ENCODE results near the gene TMEM126B. TPM values are rescaled to one million over a fixed set of nuclear protein-coding genes. Genes with fewer than 3 reads are reported as not detected.
A peak's percentile ranks its signal among the peaks of the same experiment; 100 is the strongest.

Gene TMEM126B
- 10 to 100 TPM; 40.2 to 63.2 (median 47.0) TPM for total RNA-seq

GRCh38 chr11:85627998-85628770, at the start of gene TMEM126B:
Gene TMEM126B (plus strand): TSS chr11:85628593. CDS start chr11:85628608, 15 bp downstream.
- peak within 1 kb of the TSS; percentile 78 to 79 for H3K4me3 ChIP-seq
- no peaks in the 10 kb centered on the region for H3K9me3 ChIP-seq
- peak within 1 kb of the TSS; percentile 91 to 96 (median 95) for H3K27ac ChIP-seq
- 0% methylated on average over 10 to 12 of the region's 41 CpGs for WGBS, 2 donors (ENCODE audit: low coverage in 1 of 2)
- peaks cover 0 to 19% of the 10 kb centered on the region in 2 donors for H3K36me3 ChIP-seq
- peaks cover 5 to 52% (median 7%) of the 10 kb centered on the region in 3 donors for H3K4me1 ChIP-seq
- peak; percentile 99 for ATAC-seq
- no peak for TF ChIP-seq CTCF (IDR thresholded peaks at IDR 0.05)
- peak; percentile 78 to 84 for TF ChIP-seq POLR2A (IDR thresholded peaks at IDR 0.05)
- no peak for TF ChIP-seq EP300 (IDR thresholded peaks at IDR 0.05)
- TF ChIP-seq POLR2AphosphoS5 (IDR thresholded peaks at IDR 0.05) = peak; percentile 95
- no peaks in the 10 kb centered on the region for H3K27me3 ChIP-seq

- no peaks in the 10 kb centered on the region for H3K4me1 ChIP-seq
- no peaks in the 10 kb centered on the region for H3K36me3 ChIP-seq
- no peaks in the 10 kb centered on the region for H3K27me3 ChIP-seq
- no peak overlapping the region for H3K27ac ChIP-seq
- no peak for ATAC-seq
- H3K9me3 ChIP-seq = peaks cover 0 to 4% (median 0%) of the 10 kb centered on the region in 3 donors
- 75 to 92% methylated on average over 2 of the region's 2 CpGs for WGBS, 2 donors (ENCODE audit: low coverage in 1 of 2)
- H3K4me3 ChIP-seq = no peak overlapping the region
- no peak for TF ChIP-seq CTCF (IDR thresholded peaks at IDR 0.05)
- TF ChIP-seq POLR2AphosphoS5 (IDR thresholded peaks at IDR 0.05) = no peak
- no peak for TF ChIP-seq EP300 (IDR thresholded peaks at IDR 0.05)
- TF ChIP-seq POLR2A (IDR thresholded peaks at IDR 0.05) = no peak
These were observed 46.3 kb upstream of the TMEM126B start for GRCh38 chr11:85582111-85582510.

- no peak overlapping the region for H3K4me3 ChIP-seq
- ATAC-seq = no peak
- no peak overlapping the region for H3K27ac ChIP-seq
- no peaks in the 10 kb centered on the region for H3K36me3 ChIP-seq
- no peaks in the 10 kb centered on the region for H3K27me3 ChIP-seq
- TF ChIP-seq POLR2A (IDR thresholded peaks at IDR 0.05) (no peak), POLR2AphosphoS5 (IDR thresholded peaks at IDR 0.05) (no peak), CTCF (IDR thresholded peaks at IDR 0.05) (no peak), EP300 (IDR thresholded peaks at IDR 0.05) (no peak)
- no peaks in the 10 kb centered on the region for H3K4me1 ChIP-seq
- no peaks in the 10 kb centered on the region for H3K9me3 ChIP-seq
- WGBS, 2 donors (ENCODE audit: low coverage in 1 of 2) = 70 to 100% methylated on average over 1 of the region's 3 CpGs
These were observed 39.0 kb upstream of the TMEM126B start for GRCh38 chr11:85589373-85589772.

GRCh38 chr11:85590848-85591483, 37.4 kb upstream of the TMEM126B start:
- 70 to 86% methylated on average over 1 to 4 of the region's 4 CpGs for WGBS, 2 donors (ENCODE audit: low coverage in 1 of 2)
- Histone ChIP-seq H3K4me3 (no peak overlapping the region), H3K27me3 (no peaks in the 10 kb centered on the region), H3K4me1 (no peaks in the 10 kb centered on the region), H3K27ac (no peak overlapping the region), H3K36me3 (no peaks in the 10 kb centered on the region), H3K9me3 (no peaks in the 10 kb centered on the region)
- no peak for ATAC-seq
- no peak for TF ChIP-seq POLR2A (IDR thresholded peaks at IDR 0.05)
- no peak for TF ChIP-seq CTCF (IDR thresholded peaks at IDR 0.05)
- TF ChIP-seq POLR2AphosphoS5 (IDR thresholded peaks at IDR 0.05) = no peak
- TF ChIP-seq EP300 (IDR thresholded peaks at IDR 0.05) = no peak

Data from gastroesophageal sphincter (tissue), 4 donors.